Measurements from ENCODE around the gene HOXB4. TPM values are rescaled to one million over a fixed set of nuclear protein-coding genes. Genes with fewer than 3 reads are reported as not detected.
A peak's percentile ranks its signal among the peaks of the same experiment; 100 is the strongest.

The HOXB4 gene
- total and polyA plus RNA-seq, 9 donors: 0.13 to 3.4 (median 0.87) TPM

DNA sequence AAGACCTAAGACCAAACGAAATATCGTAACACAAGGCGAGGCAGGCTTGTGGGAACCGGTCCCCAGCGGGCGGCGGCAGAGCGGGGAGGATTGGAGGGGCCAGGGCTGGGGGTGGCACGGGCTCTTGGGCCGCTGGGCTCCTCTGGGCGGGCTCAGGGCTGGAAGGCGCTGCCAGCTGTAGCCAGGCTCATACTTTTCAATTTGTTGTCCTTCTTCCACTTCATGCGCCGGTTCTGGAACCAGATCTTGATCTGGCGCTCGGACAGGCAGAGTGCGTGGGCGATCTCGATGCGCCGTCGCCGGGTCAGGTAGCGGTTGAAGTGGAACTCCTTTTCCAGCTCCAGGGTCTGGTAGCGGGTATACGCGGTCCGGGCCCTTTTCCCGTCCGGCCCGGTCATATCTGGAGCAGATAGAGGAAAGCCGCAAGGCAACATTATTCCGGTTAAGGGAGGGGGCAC is 13.9 kb upstream of the HOXB4 start:
- no peak for DNase-seq
- H3K27me3 ChIP-seq: peaks cover 2% of the 10 kb centered on the region
- peaks cover 0 to 8% of the 10 kb centered on the region in 2 donors for H3K9me3 ChIP-seq
- WGBS, 3 donors: 19 to 31% (median 22%) methylated on average over 33 of the region's 33 CpGs
- H3K4me1 ChIP-seq (ENCODE audit: insufficient read depth): no peaks in the 10 kb centered on the region
- no peak overlapping the region for H3K4me3 ChIP-seq
- no peaks in the 10 kb centered on the region for H3K36me3 ChIP-seq
- TF ChIP-seq POLR2A (IDR thresholded peaks at IDR 0.05) (no peak), EP300 (IDR thresholded peaks at IDR 0.05) (no peak), CTCF (IDR thresholded peaks at IDR 0.05) (no peak)
- H3K27ac ChIP-seq: no peak overlapping the region
- intact Hi-C loops (cut with DNase I): loop anchor here in 1 of 4 donors (10.0 kb wide), 1 partner anchor 237 kb away; no protein-coding TSS in a partner anchor

- no peak overlapping the region for H3K27ac ChIP-seq
- 78 to 84% (median 80%) methylated on average over 10 of the region's 10 CpGs for WGBS, 3 donors
- no peaks in the 10 kb centered on the region for H3K4me1 ChIP-seq (ENCODE audit: insufficient read depth)
- H3K4me3 ChIP-seq: no peak overlapping the region
- peaks cover 0 to 8% of the 10 kb centered on the region in 2 donors for H3K9me3 ChIP-seq
- peaks cover 2% of the 10 kb centered on the region for H3K27me3 ChIP-seq
- no peak for TF ChIP-seq EP300 (IDR thresholded peaks at IDR 0.05)
- TF ChIP-seq POLR2A (IDR thresholded peaks at IDR 0.05): no peak
- no peak for TF ChIP-seq CTCF (IDR thresholded peaks at IDR 0.05)
- intact Hi-C loops (cut with DNase I): loop anchor here in 1 of 4 donors (10.0 kb wide), 1 partner anchor 237 kb away; no protein-coding TSS in a partner anchor
- no peaks in the 10 kb centered on the region for H3K36me3 ChIP-seq
- no peak for DNase-seq
Measured at GRCh38 chr17:48591255-48592056, 13.3 kb upstream of the HOXB4 start.

DNA sequence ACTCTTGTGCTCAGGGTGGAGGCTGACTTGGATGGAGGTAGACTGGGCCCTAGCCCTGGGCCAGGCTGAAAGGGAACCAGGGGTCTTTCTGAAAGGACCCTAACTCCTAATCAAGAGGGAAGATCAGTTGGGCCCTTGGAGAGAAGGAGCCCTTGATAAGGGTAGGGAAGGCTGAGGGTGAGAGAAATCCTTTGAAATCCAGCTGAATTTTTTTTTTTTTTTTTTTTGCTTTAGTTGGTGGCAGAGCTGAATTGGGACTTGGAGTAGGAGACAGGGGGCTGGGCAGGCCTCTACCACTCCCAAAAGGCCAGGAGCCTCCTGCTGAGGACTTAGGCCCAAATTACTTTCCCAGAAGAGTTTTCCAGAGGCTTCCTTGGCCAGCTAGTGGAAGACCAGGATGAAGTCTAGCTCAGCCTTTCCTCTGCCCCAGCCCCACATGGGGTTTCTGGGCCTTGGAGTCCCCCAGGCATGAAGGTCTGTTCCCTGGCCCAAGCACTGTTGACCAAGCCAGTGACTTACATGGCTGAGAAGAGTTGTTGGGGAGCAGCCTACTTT is 12.5 kb upstream of the HOXB4 start:
- TF ChIP-seq POLR2A (IDR thresholded peaks at IDR 0.05): no peak
- no peak for TF ChIP-seq EP300 (IDR thresholded peaks at IDR 0.05)
- TF ChIP-seq CTCF (IDR thresholded peaks at IDR 0.05): no peak
- no peaks in the 10 kb centered on the region for H3K36me3 ChIP-seq
- peaks cover 2% of the 10 kb centered on the region for H3K27me3 ChIP-seq
- H3K27ac ChIP-seq: no peak overlapping the region
- no peak overlapping the region for H3K4me3 ChIP-seq
- peaks cover 2% of the 10 kb centered on the region for H3K4me1 ChIP-seq (ENCODE audit: insufficient read depth)
- H3K9me3 ChIP-seq: peaks cover 0 to 8% of the 10 kb centered on the region in 2 donors
- no peak for DNase-seq
- intact Hi-C loops (cut with DNase I): loop anchor here in 1 of 4 donors (10.0 kb wide), 1 partner anchor 236 kb away; no protein-coding TSS in a partner anchor

DNA sequence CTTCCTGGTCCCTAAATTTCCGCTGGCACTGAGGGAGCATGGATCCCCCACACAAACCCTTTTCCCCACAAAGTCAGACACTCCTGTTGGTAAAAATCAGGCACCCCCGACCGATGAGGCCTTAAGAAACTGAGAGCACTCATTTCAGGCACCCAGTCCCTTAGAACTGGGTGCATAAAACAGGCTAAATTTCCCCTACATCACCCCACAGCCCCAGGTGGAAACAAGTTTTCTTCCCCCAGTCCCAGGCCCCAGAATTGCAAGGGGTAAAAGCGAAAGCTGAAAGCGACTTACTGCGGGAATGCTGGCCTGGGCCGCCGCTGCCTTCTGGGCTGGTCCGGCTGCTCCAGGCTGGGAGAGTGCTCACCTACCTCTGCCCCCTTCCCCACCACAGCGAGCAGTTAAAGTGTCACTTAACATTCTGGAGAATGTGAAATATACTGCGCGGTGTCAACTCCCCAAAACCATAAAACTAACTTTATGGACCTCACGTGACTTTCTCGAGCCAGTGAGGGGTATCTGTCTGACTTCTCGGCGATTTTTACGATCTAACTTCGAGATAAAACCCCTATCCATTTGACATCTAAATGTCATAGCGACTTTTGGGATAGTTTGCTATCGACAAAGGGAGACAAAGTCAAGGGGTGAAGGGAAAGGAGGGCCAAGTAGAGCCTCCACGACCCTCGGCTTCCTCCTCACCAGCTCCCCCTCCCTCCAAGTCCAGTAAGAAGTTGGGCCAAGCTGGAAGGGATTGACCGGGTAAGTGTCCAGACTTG is 11.9 kb upstream of the HOXB4 start, which contains the start of gene HOXB3:
Gene HOXB3 (minus strand): TSS at position 411 of the 776 bp plus-strand sequence. CDS start 37,767 bp downstream, outside the sequence.
- no peak for DNase-seq
- intact Hi-C loops (cut with DNase I): loop anchor here in 1 of 4 donors (10.0 kb wide), 1 partner anchor 235 kb away; no protein-coding TSS in a partner anchor
- no peak within 1 kb of the TSS for H3K27ac ChIP-seq
- H3K36me3 ChIP-seq: no peaks in the 10 kb centered on the region
- peaks cover 3% of the 10 kb centered on the region for H3K4me1 ChIP-seq (ENCODE audit: insufficient read depth)
- peaks cover 0 to 8% of the 10 kb centered on the region in 2 donors for H3K9me3 ChIP-seq
- H3K4me3 ChIP-seq: peak within 1 kb of the TSS; percentile 27
- TF ChIP-seq EP300 (IDR thresholded peaks at IDR 0.05) (no peak), POLR2A (IDR thresholded peaks at IDR 0.05) (no peak), CTCF (IDR thresholded peaks at IDR 0.05) (no peak)
- H3K27me3 ChIP-seq: no peaks in the 10 kb centered on the region
- 39 to 50% (median 45%) methylated on average over 23 of the region's 23 CpGs for WGBS, 3 donors
